ENCODE data around the gene PKLR. TPM values are rescaled to one million over a fixed set of nuclear protein-coding genes. Genes with fewer than 3 reads are reported as not detected.
A peak's percentile ranks its signal among the peaks of the same experiment; 100 is the strongest.

PKLR gene
- total RNA-seq, 4 donors from 2014 or later: 0.21 TPM; not detected in 3

GRCh38 chr1:155263067-155263466 is 38.2 kb downstream of the PKLR start:
- Histone ChIP-seq H3K27ac (peak overlapping the region in 1 of 2 donors; percentile 78), H3K36me3 (no peaks in the 10 kb centered on the region), H3K4me3 (no peak overlapping the region), H3K9me3 (no peaks in the 10 kb centered on the region), H3K4me1 (peaks cover 7 to 10% of the 10 kb centered on the region in 2 donors), H3K27me3 (no peaks in the 10 kb centered on the region)
- intact Hi-C loops (cut with DNase I; ENCODE audit: low total_unique reads): no loop called here
- DNase-seq: no peak
- TF ChIP-seq POLR2A (IDR thresholded peaks at IDR 0.05) (no peak), CTCF (IDR thresholded peaks at IDR 0.05) (no peak)

DNA sequence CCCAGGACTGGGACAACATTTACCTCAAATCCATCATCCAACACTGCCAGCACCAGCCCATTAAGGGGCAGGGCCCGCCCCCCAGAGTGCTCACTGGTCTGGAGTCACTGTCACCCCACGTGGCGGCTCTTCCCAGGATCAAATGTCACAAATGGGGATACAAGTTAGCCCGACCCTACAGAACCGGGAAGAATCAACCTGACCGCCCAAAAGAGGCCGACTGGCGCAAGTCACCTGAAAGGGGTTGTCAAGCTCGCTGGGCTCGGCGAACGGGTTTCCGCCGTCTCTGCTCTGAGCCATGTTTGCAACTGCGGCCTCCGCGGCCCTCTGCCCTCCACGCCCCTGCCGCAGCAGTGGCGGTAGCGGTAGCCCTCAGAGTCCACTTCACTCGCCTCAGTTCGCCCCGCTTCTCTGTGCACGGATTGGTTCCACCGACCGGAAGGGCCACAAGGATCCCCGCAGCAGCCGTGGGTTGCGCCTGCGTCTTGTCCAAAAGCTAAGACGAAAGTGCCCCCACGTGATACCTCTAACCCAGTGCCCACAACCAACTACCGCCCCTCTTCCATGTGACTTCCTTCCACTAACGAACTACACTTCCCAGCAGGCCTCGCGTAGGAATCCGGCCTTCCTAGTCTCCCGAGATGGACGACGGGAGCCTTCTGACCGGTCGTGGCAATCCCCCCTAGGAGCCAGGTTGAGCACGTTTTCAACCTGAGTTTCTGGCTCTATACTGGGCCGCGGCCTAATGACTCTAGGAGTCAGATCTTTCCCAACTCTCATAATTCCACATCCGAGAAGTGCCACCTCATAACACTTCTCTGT is 39.2 kb downstream of the PKLR start, which contains the start of gene SCAMP3:
Gene SCAMP3, minus strand, starts transcription at position 509 of the 822 bp plus-strand sequence. Its CDS starts 209 bp downstream, at position 300.
- no peaks in the 10 kb centered on the region for H3K27me3 ChIP-seq
- peak; percentile 93 to 97 for DNase-seq
- H3K9me3 ChIP-seq: no peaks in the 10 kb centered on the region
- no peaks in the 10 kb centered on the region for H3K36me3 ChIP-seq
- TF ChIP-seq CTCF (IDR thresholded peaks at IDR 0.05) (peak in 1 of 4 experiments; percentile 21), POLR2A (IDR thresholded peaks at IDR 0.05) (peak; percentile 63 to 65)
- peak within 1 kb of the TSS; percentile 74 to 85 for H3K4me3 ChIP-seq
- H3K27ac ChIP-seq: peak within 1 kb of the TSS; percentile 78 to 82
- peaks cover 7 to 10% of the 10 kb centered on the region in 2 donors for H3K4me1 ChIP-seq
- intact Hi-C loops (cut with DNase I; ENCODE audit: low total_unique reads): no loop called here

- Histone ChIP-seq H3K27ac (peak overlapping the region; percentile 78 to 82), H3K9me3 (no peaks in the 10 kb centered on the region), H3K36me3 (no peaks in the 10 kb centered on the region), H3K27me3 (no peaks in the 10 kb centered on the region), H3K4me1 (peaks cover 7 to 10% of the 10 kb centered on the region in 2 donors), H3K4me3 (peak overlapping the region; percentile 74 to 85)
- intact Hi-C loops (cut with DNase I; ENCODE audit: low total_unique reads): no loop called here
- TF ChIP-seq CTCF (IDR thresholded peaks at IDR 0.05) (no peak), POLR2A (IDR thresholded peaks at IDR 0.05) (no peak)
- no peak for DNase-seq
These were observed 39.8 kb downstream of the PKLR start for GRCh38 chr1:155261493-155261851.

DNA sequence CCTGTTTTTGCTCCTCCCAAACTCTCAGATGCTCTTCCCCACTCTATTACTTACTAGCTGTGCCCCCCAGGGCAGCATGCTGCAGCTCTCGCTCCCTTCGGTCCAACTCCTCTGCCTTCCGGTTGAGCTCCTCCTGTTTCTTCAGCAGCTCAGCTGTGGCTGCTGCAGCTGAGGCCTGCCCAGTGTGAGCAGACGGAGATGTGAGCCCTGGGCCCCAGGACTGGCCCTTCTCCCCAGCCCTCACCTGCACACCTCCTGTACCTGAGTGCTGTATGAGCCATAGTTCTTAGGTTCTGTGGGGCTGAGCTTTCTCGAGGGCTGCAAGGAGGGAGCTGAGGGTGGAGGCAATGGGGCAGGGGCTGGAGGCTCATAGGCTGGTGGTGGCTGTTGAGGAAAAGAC is 41.0 kb downstream of the PKLR start:
- intact Hi-C loops (cut with DNase I; ENCODE audit: low total_unique reads): no loop called here
- no peak overlapping the region for H3K4me3 ChIP-seq
- DNase-seq: no peak
- TF ChIP-seq CTCF (IDR thresholded peaks at IDR 0.05): no peak
- TF ChIP-seq POLR2A (IDR thresholded peaks at IDR 0.05): no peak
- H3K27ac ChIP-seq: no peak overlapping the region
- H3K36me3 ChIP-seq: no peaks in the 10 kb centered on the region
- H3K4me1 ChIP-seq: peaks cover 7 to 17% of the 10 kb centered on the region in 2 donors
- no peaks in the 10 kb centered on the region for H3K9me3 ChIP-seq
- no peaks in the 10 kb centered on the region for H3K27me3 ChIP-seq
